Neural crest cell (in vitro differentiated cells): ENCODE measurements around the gene AUTS2. TPM values are rescaled to one million over a fixed set of nuclear protein-coding genes. Genes with fewer than 3 reads are reported as not detected.

Experiments used
- DNase-seq: peaks from one replicate; pipeline ENCODE4 v3.0.0; 2021; ENCODE audit warnings: low read depth, mixed read lengths, low spot score
- H3K27ac Mint-ChIP-seq: one replicate; pipeline ENCODE4 v1.8.0; 2021; ENCODE audit warnings: mild to moderate bottlenecking, mixed read lengths; ENCODE audit not compliant: unreplicated experiment
- H3K27me3 Mint-ChIP-seq: 2 replicates; pipeline ENCODE4 v1.8.0; 2021; ENCODE audit warnings: low read depth, mild to moderate bottlenecking, mixed read lengths
- H3K36me3 Mint-ChIP-seq: 2 replicates; pipeline ENCODE4 v1.8.0; 2021; ENCODE audit warnings: low read depth, mild to moderate bottlenecking, mixed read lengths
- H3K4me1 Mint-ChIP-seq: 2 replicates; pipeline ENCODE4 v1.8.0; 2021; ENCODE audit warnings: mixed read lengths
- H3K4me3 Mint-ChIP-seq: one replicate; pipeline ENCODE4 v1.8.0; 2021; ENCODE audit warnings: mild to moderate bottlenecking, mixed read lengths
- H3K9me3 Mint-ChIP-seq: 2 replicates; pipeline ENCODE4 v1.8.0; 2021; ENCODE audit warnings: mixed read lengths
- total RNA-seq: library from RNA; stranded (reverse); gene quantifications from 2 replicates; pipeline ENCODE4 v1.2.1, GENCODE V29; 2021
- TF ChIP-seq, protein P1 (sequence below): fragments of 200-600 bp; sonication (generic); conservative IDR thresholded peaks from 2 replicates; pipeline ENCODE4 v1.5.0; 2021; ENCODE audit warnings: antibody characterized with exemption, mild to moderate bottlenecking

The AUTS2 gene
- total RNA-seq, 1 donor from 2014 or later, result 152 TPM

DNA sequence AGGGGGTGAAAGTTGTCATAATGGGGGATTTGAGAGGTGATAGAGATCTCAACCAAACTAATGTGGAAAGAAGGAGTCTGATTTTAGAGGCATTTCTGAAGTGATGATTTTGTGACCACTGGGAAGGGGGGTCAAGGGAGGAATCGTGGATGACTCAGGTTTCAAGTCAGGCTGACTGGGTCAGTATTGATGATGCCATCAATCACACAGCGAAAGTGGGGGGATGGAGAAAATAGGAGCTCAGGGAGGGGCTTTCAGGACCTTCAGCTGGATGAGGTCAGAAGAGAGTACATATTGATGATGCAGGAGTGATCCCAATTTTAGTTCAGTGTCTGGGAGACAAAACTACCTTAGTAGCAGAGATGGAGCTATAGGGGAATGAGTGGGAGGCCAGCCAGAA lies 852.5 kb downstream of the AUTS2 start:
- TF ChIP-seq, protein P1, sequence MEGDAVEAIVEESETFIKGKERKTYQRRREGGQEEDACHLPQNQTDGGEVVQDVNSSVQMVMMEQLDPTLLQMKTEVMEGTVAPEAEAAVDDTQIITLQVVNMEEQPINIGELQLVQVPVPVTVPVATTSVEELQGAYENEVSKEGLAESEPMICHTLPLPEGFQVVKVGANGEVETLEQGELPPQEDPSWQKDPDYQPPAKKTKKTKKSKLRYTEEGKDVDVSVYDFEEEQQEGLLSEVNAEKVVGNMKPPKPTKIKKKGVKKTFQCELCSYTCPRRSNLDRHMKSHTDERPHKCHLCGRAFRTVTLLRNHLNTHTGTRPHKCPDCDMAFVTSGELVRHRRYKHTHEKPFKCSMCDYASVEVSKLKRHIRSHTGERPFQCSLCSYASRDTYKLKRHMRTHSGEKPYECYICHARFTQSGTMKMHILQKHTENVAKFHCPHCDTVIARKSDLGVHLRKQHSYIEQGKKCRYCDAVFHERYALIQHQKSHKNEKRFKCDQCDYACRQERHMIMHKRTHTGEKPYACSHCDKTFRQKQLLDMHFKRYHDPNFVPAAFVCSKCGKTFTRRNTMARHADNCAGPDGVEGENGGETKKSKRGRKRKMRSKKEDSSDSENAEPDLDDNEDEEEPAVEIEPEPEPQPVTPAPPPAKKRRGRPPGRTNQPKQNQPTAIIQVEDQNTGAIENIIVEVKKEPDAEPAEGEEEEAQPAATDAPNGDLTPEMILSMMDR, result no peak
- H3K36me3 Mint-ChIP-seq, result no peaks in the 10 kb centered on the region
- no peaks in the 10 kb centered on the region for H3K9me3 Mint-ChIP-seq
- H3K27ac Mint-ChIP-seq, result no peak overlapping the region
- no peaks in the 10 kb centered on the region for H3K4me1 Mint-ChIP-seq
- no peak for DNase-seq
- H3K4me3 Mint-ChIP-seq, result no peak overlapping the region
- no peaks in the 10 kb centered on the region for H3K27me3 Mint-ChIP-seq

DNA sequence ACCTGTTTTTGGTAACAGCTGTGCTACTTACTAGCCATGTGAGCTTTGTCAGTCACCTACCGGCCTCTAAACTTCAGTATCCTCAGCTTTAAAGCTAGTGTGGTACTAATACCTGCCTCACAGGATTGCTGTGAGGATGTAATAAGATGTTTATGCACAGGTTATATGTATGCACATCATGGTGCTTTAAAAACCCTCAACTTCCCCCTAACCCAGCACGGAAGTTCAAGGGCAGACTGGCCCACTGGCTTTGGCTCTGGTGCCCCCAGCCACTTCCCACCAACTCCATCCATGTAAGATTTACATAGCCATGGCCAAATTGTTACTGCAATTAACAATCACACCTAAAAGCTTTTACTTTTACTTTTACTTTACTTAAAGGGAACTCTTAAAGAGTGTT lies 857.6 kb downstream of the AUTS2 start:
- DNase-seq, result no peak
- no peaks in the 10 kb centered on the region for H3K27me3 Mint-ChIP-seq
- H3K4me3 Mint-ChIP-seq, result no peak overlapping the region
- H3K27ac Mint-ChIP-seq, result no peak overlapping the region
- no peaks in the 10 kb centered on the region for H3K36me3 Mint-ChIP-seq
- no peaks in the 10 kb centered on the region for H3K9me3 Mint-ChIP-seq
- TF ChIP-seq, protein P1, result no peak
- peaks cover 22% of the 10 kb centered on the region for H3K4me1 Mint-ChIP-seq

DNA sequence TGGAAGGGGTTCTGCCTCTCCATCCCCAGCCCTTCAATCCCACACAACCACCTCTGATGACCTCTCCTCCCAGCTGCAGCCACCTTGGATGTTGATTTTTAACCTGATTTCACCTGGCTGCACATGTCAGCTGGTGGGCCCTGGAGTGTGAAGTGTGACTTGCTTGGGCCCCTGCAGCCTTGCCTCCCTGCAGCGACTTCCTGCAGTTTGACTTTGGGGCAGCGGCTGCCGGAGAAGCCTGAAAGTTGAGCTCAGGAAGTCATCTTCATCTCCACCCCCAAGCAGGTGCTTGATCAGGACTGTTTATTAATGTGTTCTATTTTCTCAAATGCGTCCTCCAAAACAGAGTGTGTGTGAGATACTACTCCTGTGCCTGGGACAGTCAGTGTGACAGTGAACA lies 858.4 kb downstream of the AUTS2 start:
- Mint-ChIP-seq H3K4me3 (no peak overlapping the region), H3K36me3 (no peaks in the 10 kb centered on the region), H3K9me3 (no peaks in the 10 kb centered on the region), H3K27me3 (no peaks in the 10 kb centered on the region), H3K4me1 (peaks cover 22% of the 10 kb centered on the region), H3K27ac (no peak overlapping the region)
- TF ChIP-seq, protein P1, result no peak
- no peak for DNase-seq

DNA sequence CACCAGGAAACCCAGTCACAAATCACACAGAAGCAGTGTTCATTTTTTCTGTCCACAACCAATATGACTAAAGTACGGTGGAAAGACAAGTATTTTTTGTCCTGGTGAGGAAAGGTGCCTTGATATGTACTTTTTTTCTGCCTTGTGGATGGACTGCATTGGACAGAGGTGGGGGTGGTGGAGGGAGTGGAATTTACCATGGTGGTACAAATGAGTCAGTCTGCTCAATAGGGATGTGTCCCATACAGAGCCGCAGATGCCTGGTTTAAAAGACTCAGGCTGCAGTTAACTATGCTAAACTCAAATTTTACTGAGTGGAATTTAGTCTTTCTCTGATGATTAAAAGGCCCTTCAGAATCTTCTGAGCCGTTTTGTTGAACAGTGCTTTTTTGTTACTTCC lies 859.2 kb downstream of the AUTS2 start:
- Mint-ChIP-seq H3K27me3 (no peaks in the 10 kb centered on the region), H3K27ac (peak overlapping the region; percentile 7), H3K9me3 (no peaks in the 10 kb centered on the region), H3K4me1 (peaks cover 22% of the 10 kb centered on the region), H3K4me3 (no peak overlapping the region), H3K36me3 (no peaks in the 10 kb centered on the region)
- no peak for DNase-seq
- TF ChIP-seq, protein P1, result no peak

DNA sequence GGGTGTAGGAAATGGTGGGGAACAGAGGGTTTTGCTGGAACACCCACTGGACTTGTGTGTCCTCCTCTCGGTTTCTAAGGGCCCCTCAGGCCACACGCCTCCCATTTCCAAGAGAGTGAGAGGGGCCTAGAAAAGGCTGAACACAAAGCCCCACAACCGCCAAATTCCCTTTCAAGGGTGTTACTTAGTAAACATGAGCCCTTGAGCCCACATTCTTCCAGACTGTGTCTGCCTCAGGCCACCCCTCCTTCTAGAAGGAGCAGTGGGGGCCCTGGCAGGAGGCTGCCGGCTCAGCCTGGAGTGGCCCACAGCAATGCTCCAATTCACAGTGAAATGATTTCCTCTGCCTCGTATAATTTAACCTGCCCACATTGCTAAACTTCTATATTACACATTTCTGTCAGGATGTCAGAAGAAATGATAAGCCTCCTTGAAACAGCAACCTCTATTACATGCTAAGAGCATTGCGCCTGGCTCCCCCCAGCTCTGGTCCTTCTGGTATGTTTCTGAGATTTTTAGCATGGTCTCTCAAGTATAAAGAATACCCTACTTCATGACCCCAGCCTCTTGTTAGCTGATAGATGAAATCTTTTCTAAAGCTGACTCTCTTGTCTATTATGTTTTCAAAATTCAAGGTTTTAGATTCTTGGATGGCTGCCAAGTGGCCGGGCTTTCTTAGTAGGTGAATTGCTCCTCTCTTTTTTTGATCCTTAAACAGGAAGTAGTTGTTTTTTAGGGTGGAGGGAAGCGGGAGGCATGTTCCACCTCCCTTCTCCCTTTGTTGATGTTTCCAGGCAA lies 859.8 kb downstream of the AUTS2 start:
- TF ChIP-seq, protein P1, result no peak
- Mint-ChIP-seq H3K9me3 (no peaks in the 10 kb centered on the region), H3K27ac (peak overlapping the region; percentile 7)

More for the DNA sequence above, 859.8 kb downstream of the AUTS2 start:
- Mint-ChIP-seq H3K27me3 (no peaks in the 10 kb centered on the region), H3K4me1 (peaks cover 22% of the 10 kb centered on the region), H3K36me3 (no peaks in the 10 kb centered on the region), H3K4me3 (peak overlapping the region; percentile 16)
- DNase-seq, result no peak
